GM15510 (cell line): ENCODE measurements around the gene OR2V2.
"Not testable (repeated sequence)": the region's sequence is repeated elsewhere in the genome, so short reads cannot be mapped to it uniquely, and the experiment has no call there.

Source experiments
- POLR2A ChIP-seq: IDR thresholded peaks from 3 replicates; pipeline ENCODE4 v1.6.1; 2011; ENCODE audit warnings: borderline replicate concordance; ENCODE audit not compliant: insufficient read length; ENCODE audit errors: extremely low read depth

Gene OR2V2

GRCh38 chr5:181146927-181147636 is at the start of gene OR2V2:
Gene OR2V2, plus strand, starts transcription at chr5:181147586. Its CDS starts 7,357 bp downstream, at chr5:181154943.
- not testable (repeated sequence) for TF ChIP-seq POLR2A

GRCh38 chr5:181098762-181099601 is 48.4 kb upstream of the OR2V2 start:
- TF ChIP-seq POLR2A, result no peak

GRCh38 chr5:181099602-181100086 is 47.7 kb upstream of the OR2V2 start:
- no peak for TF ChIP-seq POLR2A

- no peak for TF ChIP-seq POLR2A
These were observed 47.1 kb upstream of the OR2V2 start for GRCh38 chr5:181100121-181100875.

- no peak for TF ChIP-seq POLR2A
These were observed 41.9 kb upstream of the OR2V2 start for GRCh38 chr5:181105391-181106025.

GRCh38 chr5:181107699-181108098 is 39.7 kb upstream of the OR2V2 start:
- no peak for TF ChIP-seq POLR2A

GRCh38 chr5:181108578-181109165 is 38.7 kb upstream of the OR2V2 start:
- no peak for TF ChIP-seq POLR2A

GRCh38 chr5:181109489-181110013 is 37.8 kb upstream of the OR2V2 start:
- no peak for TF ChIP-seq POLR2A

GRCh38 chr5:181111010-181111409 is 36.4 kb upstream of the OR2V2 start:
- no peak for TF ChIP-seq POLR2A

GRCh38 chr5:181112476-181112875 is 34.9 kb upstream of the OR2V2 start:
- TF ChIP-seq POLR2A, result no peak

GRCh38 chr5:181114284-181114843 is 33.0 kb upstream of the OR2V2 start:
- TF ChIP-seq POLR2A, result no peak

- TF ChIP-seq POLR2A, result no peak
These were observed 32.3 kb upstream of the OR2V2 start for GRCh38 chr5:181114844-181115778.
